Measurements from ENCODE around the gene NANOS3.

Gene NANOS3

GRCh38 chr19:13833330-13834243 is 43.3 kb upstream of the NANOS3 start:
- H3K36me3 ChIP-seq (replicated peaks): peaks cover 49% of the 10 kb centered on the region
- in situ Hi-C loops (cut with HindIII; ENCODE audit: low pct_ligation_motif_present, low sequenced_read_pairs): no loop called here
- no peaks in the 10 kb centered on the region for H3K27me3 ChIP-seq (replicated peaks)
- TF ChIP-seq CTCF (IDR thresholded peaks at IDR 0.05; ENCODE audit: low read depth, low read length, missing control alignments): peak; percentile 59
- no peak overlapping the region for H3K4me3 ChIP-seq (ENCODE audit: low read depth, low read length)
- DNase-seq: peak; percentile 81
- peak overlapping the region; percentile 36 for H3K27ac ChIP-seq

- no peaks in the 10 kb centered on the region for H3K27me3 ChIP-seq (replicated peaks)
- DNase-seq: no peak
- no peak for TF ChIP-seq CTCF (IDR thresholded peaks at IDR 0.05; ENCODE audit: low read depth, low read length, missing control alignments)
- no peak overlapping the region for H3K4me3 ChIP-seq (ENCODE audit: low read depth, low read length)
- in situ Hi-C loops (cut with HindIII; ENCODE audit: low pct_ligation_motif_present, low sequenced_read_pairs): no loop called here
- H3K36me3 ChIP-seq (replicated peaks): peaks cover 51% of the 10 kb centered on the region
- peak overlapping the region; percentile 36 for H3K27ac ChIP-seq
Observed at GRCh38 chr19:13834244-13835069, 42.5 kb upstream of the NANOS3 start.

- no peak for TF ChIP-seq CTCF (IDR thresholded peaks at IDR 0.05; ENCODE audit: low read depth, low read length, missing control alignments)
- Histone ChIP-seq H3K36me3 (replicated peaks) (peaks cover 52% of the 10 kb centered on the region), H3K27ac (peak overlapping the region; percentile 40), H3K27me3 (replicated peaks) (no peaks in the 10 kb centered on the region), H3K4me3 (ENCODE audit: low read depth, low read length) (peak overlapping the region; percentile 15)
- in situ Hi-C loops (cut with HindIII; ENCODE audit: low pct_ligation_motif_present, low sequenced_read_pairs): no loop called here
- no peak for DNase-seq
Observed at GRCh38 chr19:13835791-13836723, 40.9 kb upstream of the NANOS3 start.

GRCh38 chr19:13838435-13839129 is 38.4 kb upstream of the NANOS3 start:
- no peak for TF ChIP-seq CTCF (IDR thresholded peaks at IDR 0.05; ENCODE audit: low read depth, low read length, missing control alignments)
- Histone ChIP-seq H3K4me3 (ENCODE audit: low read depth, low read length) (peak overlapping the region; percentile 80), H3K27me3 (replicated peaks) (no peaks in the 10 kb centered on the region), H3K27ac (peak overlapping the region; percentile 96), H3K36me3 (replicated peaks) (peaks cover 65% of the 10 kb centered on the region)
- in situ Hi-C loops (cut with HindIII; ENCODE audit: low pct_ligation_motif_present, low sequenced_read_pairs): no loop called here
- no peak for DNase-seq

Measured in brain microvascular endothelial cell (primary cell).